Lower lobe of right lung (tissue), 2 donors: Measurements from ENCODE around the gene OR1S2. TPM values are rescaled to one million over a fixed set of nuclear protein-coding genes. Genes with fewer than 3 reads are reported as not detected.
A peak's percentile ranks its signal among the peaks of the same experiment; 100 is the strongest.

Experiments used
- ATAC-seq, 2 donors: fragments of 200-7000 bp; cut with Tn5 transposase; one replicate each; pipeline ENCODE4 v1.9.1; 2020 to 2022; ENCODE audit warnings: mild to moderate bottlenecking in 2 of 2, moderate library complexity in 2 of 2
- DNase-seq: peaks from one replicate; pipeline ENCODE4 v3.0.0-alpha.2; 2020
- H3K27ac ChIP-seq: fragments of 200-600 bp; one replicate; pipeline ENCODE4 v1.8.0; 2022
- H3K27me3 ChIP-seq: fragments of 200-600 bp; one replicate; pipeline ENCODE4 v1.8.0; 2022; ENCODE audit warnings: low read depth
- H3K36me3 ChIP-seq: fragments of 200-600 bp; one replicate; pipeline ENCODE4 v1.8.0; 2022; ENCODE audit warnings: mild to moderate bottlenecking
- H3K4me1 ChIP-seq: fragments of 200-600 bp; one replicate; pipeline ENCODE4 v1.8.0; 2022
- H3K4me3 ChIP-seq: fragments of 200-600 bp; one replicate; pipeline ENCODE4 v1.8.0; 2022; ENCODE audit warnings: mild to moderate bottlenecking
- H3K9me3 ChIP-seq: fragments of 200-600 bp; one replicate; pipeline ENCODE4 v1.8.0; 2022
- intact Hi-C: fragments of 100-400 bp; cut with DNase I; formaldehyde crosslinking; loops from one replicate; pipeline ENCODE4 v1.11.0; 2022
- total RNA-seq: library from RNA; stranded (reverse); fragmentation: NEBNext Ultra II Directional; extraction: Animal tissue kit (Norgen Biotek cat#: 25700); gene quantifications from one replicate; pipeline ENCODE4 v1.2.1, GENCODE V29; 2021
- TF ChIP-seq, protein P1 (sequence below): fragments of 200-600 bp; IDR thresholded peaks from one replicate; pipeline ENCODE4 v1.8.0; 2022; ENCODE audit warnings: antibody characterized with exemption, mild to moderate bottlenecking
- donor health status: DM: no; HTN: yes; CAD: no; lungs with severe emphysema.

OR1S2 gene
- total RNA-seq, 1 donor from 2014 or later, result not detected

DNA sequence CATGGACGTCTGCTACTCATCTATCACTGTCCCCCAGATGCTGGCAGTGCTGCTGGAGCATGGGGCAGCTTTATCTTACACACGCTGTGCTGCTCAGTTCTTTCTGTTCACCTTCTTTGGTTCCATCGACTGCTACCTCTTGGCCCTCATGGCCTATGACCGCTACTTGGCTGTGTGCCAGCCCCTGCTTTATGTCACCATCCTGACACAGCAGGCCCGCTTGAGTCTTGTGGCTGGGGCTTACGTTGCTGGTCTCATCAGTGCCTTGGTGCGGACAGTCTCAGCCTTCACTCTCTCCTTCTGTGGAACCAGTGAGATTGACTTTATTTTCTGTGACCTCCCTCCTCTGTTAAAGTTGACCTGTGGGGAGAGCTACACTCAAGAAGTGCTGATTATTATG, 24.3 kb downstream of the OR1S2 start:
- ATAC-seq, result no peak
- intact Hi-C loops, result no loop called here
- peak; percentile 42 for DNase-seq
- Histone ChIP-seq H3K27ac (no peak overlapping the region), H3K27me3 (no peaks in the 10 kb centered on the region), H3K4me1 (no peaks in the 10 kb centered on the region), H3K36me3 (no peaks in the 10 kb centered on the region), H3K4me3 (no peak overlapping the region), H3K9me3 (no peaks in the 10 kb centered on the region)
- TF ChIP-seq, protein P1, sequence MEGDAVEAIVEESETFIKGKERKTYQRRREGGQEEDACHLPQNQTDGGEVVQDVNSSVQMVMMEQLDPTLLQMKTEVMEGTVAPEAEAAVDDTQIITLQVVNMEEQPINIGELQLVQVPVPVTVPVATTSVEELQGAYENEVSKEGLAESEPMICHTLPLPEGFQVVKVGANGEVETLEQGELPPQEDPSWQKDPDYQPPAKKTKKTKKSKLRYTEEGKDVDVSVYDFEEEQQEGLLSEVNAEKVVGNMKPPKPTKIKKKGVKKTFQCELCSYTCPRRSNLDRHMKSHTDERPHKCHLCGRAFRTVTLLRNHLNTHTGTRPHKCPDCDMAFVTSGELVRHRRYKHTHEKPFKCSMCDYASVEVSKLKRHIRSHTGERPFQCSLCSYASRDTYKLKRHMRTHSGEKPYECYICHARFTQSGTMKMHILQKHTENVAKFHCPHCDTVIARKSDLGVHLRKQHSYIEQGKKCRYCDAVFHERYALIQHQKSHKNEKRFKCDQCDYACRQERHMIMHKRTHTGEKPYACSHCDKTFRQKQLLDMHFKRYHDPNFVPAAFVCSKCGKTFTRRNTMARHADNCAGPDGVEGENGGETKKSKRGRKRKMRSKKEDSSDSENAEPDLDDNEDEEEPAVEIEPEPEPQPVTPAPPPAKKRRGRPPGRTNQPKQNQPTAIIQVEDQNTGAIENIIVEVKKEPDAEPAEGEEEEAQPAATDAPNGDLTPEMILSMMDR, result no peak

DNA sequence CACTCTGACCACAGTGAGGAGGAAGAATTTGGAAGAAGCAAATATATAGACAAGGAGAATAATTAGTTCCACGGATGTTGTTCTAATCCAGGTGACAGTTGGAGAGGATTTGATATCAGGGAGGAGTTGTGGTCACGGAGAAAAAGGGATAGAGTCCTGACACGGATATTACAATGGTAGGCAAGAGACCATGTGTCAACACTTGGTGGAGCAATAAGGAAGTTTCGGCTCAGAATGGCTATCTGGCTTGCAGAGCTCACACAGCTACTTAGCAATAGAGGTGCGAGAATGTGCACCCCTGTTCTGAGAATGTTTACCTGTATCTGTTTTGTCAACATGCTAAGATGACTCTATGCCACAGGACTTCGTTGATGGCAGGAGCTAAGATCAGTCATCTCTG, 25.5 kb downstream of the OR1S2 start:
- ATAC-seq, result no peak
- intact Hi-C loops, result no loop called here
- Histone ChIP-seq H3K27ac (no peak overlapping the region), H3K4me1 (no peaks in the 10 kb centered on the region), H3K4me3 (no peak overlapping the region), H3K9me3 (no peaks in the 10 kb centered on the region), H3K36me3 (no peaks in the 10 kb centered on the region), H3K27me3 (no peaks in the 10 kb centered on the region)
- TF ChIP-seq, protein P1, result no peak
- DNase-seq, result no peak

DNA sequence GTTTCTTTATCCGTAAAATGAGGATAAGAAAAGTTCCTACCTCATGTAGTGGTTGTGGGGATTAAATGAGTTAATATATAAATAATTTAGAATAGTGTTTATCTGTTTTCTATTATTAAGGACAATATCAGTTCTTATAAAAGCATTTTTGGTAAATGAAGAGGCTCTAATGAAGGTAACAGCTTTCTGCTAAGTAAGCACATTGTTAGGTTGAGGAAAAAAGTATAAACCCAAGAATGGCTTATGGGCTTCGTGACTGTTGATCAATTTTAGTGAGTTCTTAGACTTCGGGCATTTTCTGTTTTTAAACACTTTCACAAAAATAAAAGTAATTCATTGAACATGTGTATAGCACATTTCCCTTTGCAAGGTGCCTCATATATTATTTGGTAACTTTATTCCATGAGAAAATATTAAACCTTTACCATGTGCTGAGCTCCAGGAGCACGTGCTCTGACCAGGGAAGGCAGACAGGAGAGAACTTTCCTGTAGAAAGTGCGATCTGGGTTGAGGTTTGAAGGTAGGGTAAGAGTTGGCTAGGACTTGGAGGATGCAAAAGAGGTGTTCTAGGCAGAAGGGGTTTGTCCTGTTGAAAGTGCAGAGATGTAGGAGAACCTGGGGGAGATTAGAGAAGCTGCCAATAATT, 26.4 kb downstream of the OR1S2 start:
- DNase-seq, result no peak
- no peak for ATAC-seq
- intact Hi-C loops, result no loop called here
- no peaks in the 10 kb centered on the region for H3K9me3 ChIP-seq
- no peaks in the 10 kb centered on the region for H3K4me1 ChIP-seq
- no peak overlapping the region for H3K27ac ChIP-seq
- TF ChIP-seq, protein P1, result no peak
- no peak overlapping the region for H3K4me3 ChIP-seq
- no peaks in the 10 kb centered on the region for H3K27me3 ChIP-seq
- no peaks in the 10 kb centered on the region for H3K36me3 ChIP-seq

DNA sequence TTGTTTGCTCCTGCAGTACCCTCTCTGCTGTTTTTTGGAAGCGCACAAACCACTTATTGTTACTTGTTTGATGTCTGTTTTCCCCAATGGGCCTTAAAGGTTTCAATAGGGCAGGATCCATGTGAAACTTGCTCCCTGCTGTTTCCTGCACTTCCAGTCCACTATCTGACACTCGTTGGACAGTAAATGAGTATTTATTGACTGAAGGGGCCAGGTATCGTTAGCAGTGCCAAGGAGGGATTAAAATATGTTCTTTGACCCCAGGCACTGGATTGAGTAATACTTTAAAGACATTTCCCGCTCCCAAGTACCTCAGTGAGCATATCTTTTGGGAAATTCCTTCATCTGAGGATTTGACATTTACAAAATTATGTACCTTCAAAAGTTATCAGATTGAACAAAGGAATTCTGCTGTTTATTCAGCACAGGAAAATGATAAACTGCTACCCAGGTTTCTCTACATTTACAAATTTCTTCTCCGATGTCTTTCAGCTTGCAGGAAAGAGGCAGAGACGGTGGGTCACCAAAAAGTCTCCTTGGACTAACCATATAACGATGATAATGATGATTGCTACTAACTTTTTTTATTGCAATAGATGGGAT, 38.3 kb downstream of the OR1S2 start:
- DNase-seq, result no peak
- Histone ChIP-seq H3K9me3 (no peaks in the 10 kb centered on the region), H3K4me1 (no peaks in the 10 kb centered on the region), H3K4me3 (no peak overlapping the region), H3K36me3 (no peaks in the 10 kb centered on the region), H3K27me3 (no peaks in the 10 kb centered on the region), H3K27ac (no peak overlapping the region)
- TF ChIP-seq, protein P1, result no peak
- no peak for ATAC-seq
- intact Hi-C loops, result no loop called here

DNA sequence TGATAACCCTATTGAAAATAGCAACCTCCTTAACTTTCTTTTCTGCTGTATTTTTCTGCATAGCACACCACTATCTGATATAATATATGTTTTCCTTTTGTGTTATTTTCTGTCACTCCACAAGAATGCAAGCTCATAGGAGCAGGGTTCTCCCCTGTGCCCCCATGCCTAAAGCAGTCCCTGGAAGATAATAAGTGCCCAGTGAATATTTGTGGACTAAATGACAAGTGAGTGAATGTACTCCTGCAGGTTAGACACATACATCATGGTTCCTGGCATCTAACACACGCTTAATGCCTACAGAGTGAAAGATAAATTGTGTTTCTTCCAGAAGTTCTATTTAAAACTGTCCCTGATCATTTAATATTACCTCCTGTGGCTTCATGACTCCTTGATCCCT, 39.0 kb downstream of the OR1S2 start:
- Histone ChIP-seq H3K27ac (no peak overlapping the region), H3K9me3 (no peaks in the 10 kb centered on the region), H3K4me3 (no peak overlapping the region), H3K27me3 (no peaks in the 10 kb centered on the region), H3K4me1 (no peaks in the 10 kb centered on the region), H3K36me3 (no peaks in the 10 kb centered on the region)
- DNase-seq (no peak), ATAC-seq (no peak)
- TF ChIP-seq, protein P1, result no peak
- intact Hi-C loops, result no loop called here
